T-helper 17 cell (primary cell): ENCODE measurements around the gene TBC1D22A. TPM values are rescaled to one million over a fixed set of nuclear protein-coding genes. Genes with fewer than 3 reads are reported as not detected.
"Not testable (repeated sequence)": the region's sequence is repeated elsewhere in the genome, so short reads cannot be mapped to it uniquely, and the experiment has no call there.

ENCODE experiments used
- ATAC-seq: fragments of 150-1000 bp; cut with Tn5 transposase; 2 replicates; pipeline ENCODE4 v1.10.0; 2021; ENCODE audit warnings: mild to moderate bottlenecking, moderate library complexity
- DNase-seq, 3 donors: peaks; one replicate each; pipeline versions ENCODE4 v3.0.0 to v3.0.0-alpha.2; 2020 to 2021
- H3K9me3 ChIP-seq: one replicate; pipeline ENCODE4 v1.7.0; 2013; ENCODE audit warnings: low read length, mild to moderate bottlenecking; ENCODE audit not compliant: control insufficient read depth, poor library complexity, severe bottlenecking
- H3K27ac Mint-ChIP-seq: one replicate; pipeline ENCODE4 v1.8.0; 2022; ENCODE audit warnings: mild to moderate bottlenecking, moderate library complexity, mixed read lengths
- H3K27me3 Mint-ChIP-seq: one replicate; pipeline ENCODE4 v1.8.0; 2022; ENCODE audit warnings: mixed read lengths
- H3K36me3 Mint-ChIP-seq: one replicate; pipeline ENCODE4 v1.8.0; 2022; ENCODE audit warnings: low read depth, mixed read lengths
- H3K4me1 Mint-ChIP-seq: one replicate; pipeline ENCODE4 v1.8.0; 2022; ENCODE audit warnings: mild to moderate bottlenecking, mixed read lengths
- H3K4me3 Mint-ChIP-seq: one replicate; pipeline ENCODE4 v1.8.0; 2022; ENCODE audit warnings: mild to moderate bottlenecking, moderate library complexity, mixed read lengths
- total RNA-seq, 4 donors: library from RNA in 2 of 4; stranded (reverse) in 2 of 4; gene quantifications; one replicate each; pipeline ENCODE4 v1.2.3 and lab custom pipeline; 2022 to 2026

TBC1D22A gene
- total RNA-seq, 2 donors from 2014 or later = 42.1 to 43.8 TPM

GRCh38 chr22:46812788-46813187, 50.3 kb downstream of the TBC1D22A start:
- H3K27me3 Mint-ChIP-seq = no peaks in the 10 kb centered on the region
- no peak for DNase-seq
- peaks cover 4% of the 10 kb centered on the region for H3K36me3 Mint-ChIP-seq
- ATAC-seq = no peak
- no peaks in the 10 kb centered on the region for H3K9me3 ChIP-seq
- peak overlapping the region; percentile 59 for H3K27ac Mint-ChIP-seq
- H3K4me3 Mint-ChIP-seq = no peak overlapping the region
- peaks cover 33% of the 10 kb centered on the region for H3K4me1 Mint-ChIP-seq

- Mint-ChIP-seq H3K27ac (no peak overlapping the region), H3K36me3 (peaks cover 4% of the 10 kb centered on the region), H3K4me3 (no peak overlapping the region), H3K27me3 (no peaks in the 10 kb centered on the region), H3K4me1 (peaks cover 45% of the 10 kb centered on the region)
- no peaks in the 10 kb centered on the region for H3K9me3 ChIP-seq
- DNase-seq = no peak
- ATAC-seq = no peak
These were observed 51.6 kb downstream of the TBC1D22A start for GRCh38 chr22:46813816-46814597.

- H3K9me3 ChIP-seq = no peaks in the 10 kb centered on the region
- H3K4me1 Mint-ChIP-seq = peaks cover 47% of the 10 kb centered on the region
- H3K4me3 Mint-ChIP-seq = no peak overlapping the region
- no peak for ATAC-seq
- peaks cover 4% of the 10 kb centered on the region for H3K36me3 Mint-ChIP-seq
- H3K27ac Mint-ChIP-seq = peak overlapping the region; percentile 39
- no peaks in the 10 kb centered on the region for H3K27me3 Mint-ChIP-seq
- no peak for DNase-seq
These were observed 52.7 kb downstream of the TBC1D22A start for GRCh38 chr22:46815132-46815531.

DNA sequence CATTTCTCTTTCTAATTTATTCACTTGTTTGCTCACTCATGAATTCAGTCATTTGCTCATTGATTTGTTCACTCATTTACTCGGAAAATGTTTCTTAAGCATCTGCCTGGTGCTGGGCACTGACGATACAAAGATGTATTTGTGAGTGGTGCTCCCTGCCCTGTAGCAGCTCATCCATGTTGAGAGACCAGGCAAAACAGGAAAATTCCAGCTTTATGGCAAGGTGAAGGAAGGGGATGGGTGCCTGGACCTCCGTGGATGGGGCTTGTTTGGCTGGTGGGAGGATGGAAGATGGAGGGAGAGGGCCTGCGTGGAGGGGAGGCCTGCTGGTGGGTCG, 53.1 kb downstream of the TBC1D22A start:
- Mint-ChIP-seq H3K4me3 (no peak overlapping the region), H3K4me1 (peaks cover 48% of the 10 kb centered on the region), H3K36me3 (peaks cover 4% of the 10 kb centered on the region), H3K27me3 (no peaks in the 10 kb centered on the region), H3K27ac (peak overlapping the region; percentile 39)
- H3K9me3 ChIP-seq = no peaks in the 10 kb centered on the region
- DNase-seq = no peak
- ATAC-seq = no peak

GRCh38 chr22:46815896-46816731, 53.7 kb downstream of the TBC1D22A start:
- Mint-ChIP-seq H3K36me3 (peaks cover 4% of the 10 kb centered on the region), H3K27ac (peak overlapping the region; percentile 39), H3K27me3 (no peaks in the 10 kb centered on the region), H3K4me3 (no peak overlapping the region), H3K4me1 (peaks cover 48% of the 10 kb centered on the region)
- ATAC-seq (no peak), DNase-seq (no peak)
- no peaks in the 10 kb centered on the region for H3K9me3 ChIP-seq

GRCh38 chr22:46817390-46817789, 54.9 kb downstream of the TBC1D22A start:
- not testable (repeated sequence) for H3K27ac Mint-ChIP-seq

GRCh38 chr22:46823248-46823647, 60.8 kb downstream of the TBC1D22A start:
- no peaks in the 10 kb centered on the region for H3K9me3 ChIP-seq
- Mint-ChIP-seq H3K27ac (peak overlapping the region; percentile 61), H3K36me3 (peaks cover 2% of the 10 kb centered on the region), H3K4me3 (no peak overlapping the region), H3K27me3 (no peaks in the 10 kb centered on the region), H3K4me1 (peaks cover 38% of the 10 kb centered on the region)
- no peak for DNase-seq
- ATAC-seq = no peak

More at GRCh38 chr22:46817390-46817789, 54.9 kb downstream of the TBC1D22A start:
- not testable (repeated sequence) for DNase-seq, H3K27me3 Mint-ChIP-seq, H3K36me3 Mint-ChIP-seq, H3K9me3 ChIP-seq, H3K4me3 Mint-ChIP-seq, ATAC-seq
- H3K4me1 Mint-ChIP-seq = peaks cover 53% of the 10 kb centered on the region

GRCh38 chr22:46823654-46824053, 61.2 kb downstream of the TBC1D22A start:
- Mint-ChIP-seq H3K4me1 (peaks cover 38% of the 10 kb centered on the region), H3K36me3 (peaks cover 2% of the 10 kb centered on the region), H3K27ac (peak overlapping the region; percentile 61), H3K27me3 (no peaks in the 10 kb centered on the region), H3K4me3 (no peak overlapping the region)
- no peaks in the 10 kb centered on the region for H3K9me3 ChIP-seq
- DNase-seq = no peak
- ATAC-seq = no peak

DNA sequence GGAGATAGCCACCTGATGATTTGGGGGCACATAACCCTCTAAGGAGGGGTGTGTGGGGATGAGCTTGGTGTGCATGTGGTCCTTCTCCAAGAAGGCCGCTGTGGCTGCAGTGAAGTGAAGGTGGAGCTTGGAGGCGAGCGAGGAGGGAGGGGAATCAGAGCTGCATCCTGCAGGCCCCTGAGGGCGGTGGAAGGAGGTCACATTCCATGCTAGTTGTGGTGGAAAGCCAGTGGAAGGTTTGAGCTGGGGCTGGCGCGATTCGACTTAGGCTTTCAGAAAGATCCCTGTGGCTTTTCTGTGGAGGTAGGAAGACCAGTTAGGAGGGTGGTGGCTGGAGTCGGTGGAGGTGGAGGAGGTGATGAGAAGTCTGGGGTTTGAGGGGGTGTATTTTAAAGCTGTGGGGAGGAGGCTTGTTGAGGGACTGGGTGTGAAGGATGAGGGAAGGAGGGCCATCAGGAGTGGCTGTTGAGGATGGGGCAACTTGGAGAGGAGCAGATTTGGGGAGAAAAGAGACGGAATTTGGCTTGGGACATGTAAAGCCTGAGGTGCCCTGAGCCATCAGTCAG, 62.0 kb downstream of the TBC1D22A start:
- ATAC-seq (no peak), DNase-seq (no peak)
- no peaks in the 10 kb centered on the region for H3K9me3 ChIP-seq
- H3K27ac Mint-ChIP-seq = peak overlapping the region; percentile 32
- H3K36me3 Mint-ChIP-seq = peaks cover 7% of the 10 kb centered on the region
- peaks cover 38% of the 10 kb centered on the region for H3K4me1 Mint-ChIP-seq
- H3K4me3 Mint-ChIP-seq = no peak overlapping the region
- no peaks in the 10 kb centered on the region for H3K27me3 Mint-ChIP-seq

GRCh38 chr22:46824980-46825544, 62.6 kb downstream of the TBC1D22A start:
- H3K9me3 ChIP-seq = no peaks in the 10 kb centered on the region
- H3K4me3 Mint-ChIP-seq = no peak overlapping the region
- H3K4me1 Mint-ChIP-seq = peaks cover 43% of the 10 kb centered on the region
- ATAC-seq (no peak), DNase-seq (no peak)
- H3K36me3 Mint-ChIP-seq = peaks cover 7% of the 10 kb centered on the region
- H3K27me3 Mint-ChIP-seq = no peaks in the 10 kb centered on the region
- H3K27ac Mint-ChIP-seq = peak overlapping the region; percentile 32

- Mint-ChIP-seq H3K27ac (no peak overlapping the region), H3K27me3 (no peaks in the 10 kb centered on the region), H3K36me3 (peaks cover 11% of the 10 kb centered on the region), H3K4me3 (no peak overlapping the region), H3K4me1 (peaks cover 42% of the 10 kb centered on the region)
- DNase-seq (no peak), ATAC-seq (no peak)
- no peaks in the 10 kb centered on the region for H3K9me3 ChIP-seq
These were observed 64.1 kb downstream of the TBC1D22A start for GRCh38 chr22:46826438-46827135.

GRCh38 chr22:46827136-46827780, 64.8 kb downstream of the TBC1D22A start:
- Mint-ChIP-seq H3K27ac (no peak overlapping the region), H3K4me1 (peaks cover 36% of the 10 kb centered on the region), H3K4me3 (no peak overlapping the region), H3K36me3 (peaks cover 9% of the 10 kb centered on the region), H3K27me3 (no peaks in the 10 kb centered on the region)
- DNase-seq (no peak), ATAC-seq (no peak)
- H3K9me3 ChIP-seq = no peaks in the 10 kb centered on the region
